ENCODE results near the gene IHH.

Gene IHH

GRCh38 chr2:219010162-219010756 is 50.5 kb downstream of the IHH start:
- TF ChIP-seq GATA1 (IDR thresholded peaks at IDR 0.05; ENCODE audit: low read depth, low read length) (no peak), POLR2A (IDR thresholded peaks at IDR 0.05; ENCODE audit: low read length) (no peak)
- DNase-seq: peak in 1 of 2 experiments; percentile 21

- no peak for DNase-seq
- TF ChIP-seq GATA1 (IDR thresholded peaks at IDR 0.05; ENCODE audit: low read depth, low read length): no peak
- TF ChIP-seq POLR2A (IDR thresholded peaks at IDR 0.05; ENCODE audit: low read length): no peak
These were observed 51.4 kb downstream of the IHH start for GRCh38 chr2:219009294-219009693.
